ENCODE results near the gene CT83. TPM values are rescaled to one million over a fixed set of nuclear protein-coding genes. Genes with fewer than 3 reads are reported as not detected.

The CT83 gene, protein sequence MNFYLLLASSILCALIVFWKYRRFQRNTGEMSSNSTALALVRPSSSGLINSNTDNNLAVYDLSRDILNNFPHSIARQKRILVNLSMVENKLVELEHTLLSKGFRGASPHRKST
- total RNA-seq = not detected

DNA sequence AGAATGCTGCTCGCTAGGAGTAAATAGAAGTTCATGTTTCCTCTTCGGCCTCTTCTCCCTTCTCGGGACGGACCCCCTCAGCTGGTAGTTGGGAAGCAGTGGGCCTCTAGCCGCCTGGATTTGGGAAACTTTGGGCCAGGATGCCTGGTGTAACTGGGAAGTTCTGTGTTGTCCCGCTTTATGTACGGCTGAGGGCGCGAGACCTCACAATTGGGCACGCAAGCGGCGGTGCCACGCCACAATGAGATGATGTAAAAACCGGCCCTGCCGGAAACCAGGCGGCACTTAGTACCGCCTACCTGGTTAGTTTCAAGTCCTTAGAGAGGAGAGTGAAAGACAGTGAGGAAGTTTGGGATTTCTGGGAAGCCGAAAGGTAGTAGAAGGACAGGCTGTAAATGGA is at the start of gene CT83:
Gene CT83, minus strand, starts transcription at position 155 of the 400 bp plus-strand sequence. Its CDS starts 120 bp downstream, at position 35.
- Histone ChIP-seq H3K27me3 (ENCODE audit: insufficient read depth, low read length) (no peaks in the 10 kb centered on the region), H3K9me3 (ENCODE audit: low read depth, low read length) (no peaks in the 10 kb centered on the region), H3K4me3 (ENCODE audit: low read length) (no peak within 1 kb of the TSS), H3K4me1 (ENCODE audit: insufficient read depth, low read length) (no peaks in the 10 kb centered on the region)

GRCh38 chrX:116499780-116500179 is 37.0 kb upstream of the CT83 start:
- Histone ChIP-seq H3K9me3 (ENCODE audit: low read depth, low read length) (no peaks in the 10 kb centered on the region), H3K4me3 (ENCODE audit: low read length) (no peak overlapping the region), H3K27me3 (ENCODE audit: insufficient read depth, low read length) (no peaks in the 10 kb centered on the region), H3K4me1 (ENCODE audit: insufficient read depth, low read length) (no peaks in the 10 kb centered on the region)

GRCh38 chrX:116493271-116493670 is 30.5 kb upstream of the CT83 start:
- Histone ChIP-seq H3K9me3 (ENCODE audit: low read depth, low read length) (no peaks in the 10 kb centered on the region), H3K27me3 (ENCODE audit: insufficient read depth, low read length) (no peaks in the 10 kb centered on the region), H3K4me3 (ENCODE audit: low read length) (no peak overlapping the region), H3K4me1 (ENCODE audit: insufficient read depth, low read length) (no peaks in the 10 kb centered on the region)

- Histone ChIP-seq H3K4me3 (ENCODE audit: low read length) (no peak overlapping the region), H3K4me1 (ENCODE audit: insufficient read depth, low read length) (no peaks in the 10 kb centered on the region), H3K9me3 (ENCODE audit: low read depth, low read length) (no peaks in the 10 kb centered on the region), H3K27me3 (ENCODE audit: insufficient read depth, low read length) (no peaks in the 10 kb centered on the region)
Measured at GRCh38 chrX:116490104-116490503, 27.3 kb upstream of the CT83 start.

GRCh38 chrX:116480059-116480458 is 17.3 kb upstream of the CT83 start:
- Histone ChIP-seq H3K27me3 (ENCODE audit: insufficient read depth, low read length) (no peaks in the 10 kb centered on the region), H3K4me1 (ENCODE audit: insufficient read depth, low read length) (no peaks in the 10 kb centered on the region), H3K4me3 (ENCODE audit: low read length) (no peak overlapping the region), H3K9me3 (ENCODE audit: low read depth, low read length) (no peaks in the 10 kb centered on the region)

DNA sequence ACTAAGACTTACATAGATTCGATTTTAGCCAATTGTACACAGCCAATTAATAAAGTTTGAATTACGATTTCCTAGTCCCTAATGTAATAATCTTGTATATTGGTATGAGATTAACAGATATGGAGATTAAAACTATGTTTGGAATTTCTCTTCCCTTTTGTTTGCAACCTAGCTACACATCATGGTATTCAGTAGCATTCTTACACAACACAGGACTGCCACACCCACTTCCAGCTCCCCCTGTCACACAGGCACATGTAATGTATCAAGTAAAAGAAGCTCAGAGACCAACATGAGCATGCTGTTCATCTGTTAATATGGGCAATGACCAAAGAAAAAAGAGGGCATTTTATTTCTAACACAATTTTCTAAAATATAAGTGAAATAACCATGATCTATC is 13.6 kb downstream of the CT83 start:
- Histone ChIP-seq H3K4me3 (ENCODE audit: low read length) (no peak overlapping the region), H3K9me3 (ENCODE audit: low read depth, low read length) (no peaks in the 10 kb centered on the region), H3K27me3 (ENCODE audit: insufficient read depth, low read length) (no peaks in the 10 kb centered on the region), H3K4me1 (ENCODE audit: insufficient read depth, low read length) (no peaks in the 10 kb centered on the region)

DNA sequence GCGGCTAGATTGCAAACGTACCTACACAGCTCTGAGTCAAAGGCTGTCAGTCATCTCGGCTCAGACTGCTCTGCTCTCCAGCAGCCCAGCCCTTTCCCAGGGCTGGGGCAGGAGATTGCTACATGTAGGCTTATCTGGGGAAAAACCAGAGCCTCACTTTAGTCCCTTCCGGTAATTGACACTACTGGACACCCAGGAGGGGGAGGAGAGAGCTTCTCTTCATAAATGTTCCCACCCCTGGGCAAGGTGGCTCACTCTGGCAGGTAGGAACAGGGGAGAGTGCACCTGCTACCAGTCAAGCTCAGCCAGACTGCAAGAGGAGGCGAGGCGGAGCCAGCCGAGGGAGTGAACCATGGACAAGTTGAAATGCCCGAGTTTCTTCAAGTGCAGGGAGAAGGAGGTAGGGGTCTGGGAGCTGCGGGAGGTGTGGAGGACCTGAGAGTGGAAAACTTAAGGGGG is 26.4 kb downstream of the CT83 start, which contains the start of gene SLC6A14:
Gene SLC6A14, plus strand, starts transcription at position 249 of the 459 bp plus-strand sequence. Its CDS starts 104 bp downstream, at position 353.
- no peaks in the 10 kb centered on the region for H3K4me1 ChIP-seq (ENCODE audit: insufficient read depth, low read length)
- H3K27me3 ChIP-seq (ENCODE audit: insufficient read depth, low read length) = no peaks in the 10 kb centered on the region
- no peak within 1 kb of the TSS for H3K4me3 ChIP-seq (ENCODE audit: low read length)
- no peaks in the 10 kb centered on the region for H3K9me3 ChIP-seq (ENCODE audit: low read depth, low read length)

- no peaks in the 10 kb centered on the region for H3K4me1 ChIP-seq (ENCODE audit: insufficient read depth, low read length)
- no peaks in the 10 kb centered on the region for H3K27me3 ChIP-seq (ENCODE audit: insufficient read depth, low read length)
- no peaks in the 10 kb centered on the region for H3K9me3 ChIP-seq (ENCODE audit: low read depth, low read length)
- no peak overlapping the region for H3K4me3 ChIP-seq (ENCODE audit: low read length)
Measured at GRCh38 chrX:116435597-116435996, 27.2 kb downstream of the CT83 start.

GRCh38 chrX:116427978-116428377 is 34.8 kb downstream of the CT83 start:
- Histone ChIP-seq H3K9me3 (ENCODE audit: low read depth, low read length) (no peaks in the 10 kb centered on the region), H3K4me1 (ENCODE audit: insufficient read depth, low read length) (no peaks in the 10 kb centered on the region), H3K27me3 (ENCODE audit: insufficient read depth, low read length) (no peaks in the 10 kb centered on the region), H3K4me3 (ENCODE audit: low read length) (no peak overlapping the region)

GRCh38 chrX:116417968-116418367 is 44.8 kb downstream of the CT83 start:
- no peaks in the 10 kb centered on the region for H3K4me1 ChIP-seq (ENCODE audit: insufficient read depth, low read length)

GRCh38 chrX:116417214-116417613 is 45.6 kb downstream of the CT83 start:
- Histone ChIP-seq H3K4me3 (ENCODE audit: low read length) (no peak overlapping the region), H3K4me1 (ENCODE audit: insufficient read depth, low read length) (no peaks in the 10 kb centered on the region), H3K27me3 (ENCODE audit: insufficient read depth, low read length) (no peaks in the 10 kb centered on the region), H3K9me3 (ENCODE audit: low read depth, low read length) (no peaks in the 10 kb centered on the region)

More at GRCh38 chrX:116417968-116418367, 44.8 kb downstream of the CT83 start:
- Histone ChIP-seq H3K27me3 (ENCODE audit: insufficient read depth, low read length) (no peaks in the 10 kb centered on the region), H3K9me3 (ENCODE audit: low read depth, low read length) (no peaks in the 10 kb centered on the region), H3K4me3 (ENCODE audit: low read length) (no peak overlapping the region)

GRCh38 chrX:116413273-116413672 is 49.5 kb downstream of the CT83 start:
- Histone ChIP-seq H3K4me1 (ENCODE audit: insufficient read depth, low read length) (no peaks in the 10 kb centered on the region), H3K9me3 (ENCODE audit: low read depth, low read length) (no peaks in the 10 kb centered on the region), H3K4me3 (ENCODE audit: low read length) (no peak overlapping the region), H3K27me3 (ENCODE audit: insufficient read depth, low read length) (no peaks in the 10 kb centered on the region)

Other genes starting within 250 kb of the CT83 start
- gene SLC6A14, start 26.4 kb downstream of the CT83 start, total RNA-seq = not detected

Measured in mononuclear cell (primary cell).